Measurements from ENCODE around the gene PHLDB3. TPM values are rescaled to one million over a fixed set of nuclear protein-coding genes. Genes with fewer than 3 reads are reported as not detected.
"Not testable (repeated sequence)": the region's sequence is repeated elsewhere in the genome, so short reads cannot be mapped to it uniquely, and the experiment has no call there.

The PHLDB3 gene
- total and polyA plus RNA-seq, 12 donors: 4.0 to 10.0 (median 5.7) TPM

DNA sequence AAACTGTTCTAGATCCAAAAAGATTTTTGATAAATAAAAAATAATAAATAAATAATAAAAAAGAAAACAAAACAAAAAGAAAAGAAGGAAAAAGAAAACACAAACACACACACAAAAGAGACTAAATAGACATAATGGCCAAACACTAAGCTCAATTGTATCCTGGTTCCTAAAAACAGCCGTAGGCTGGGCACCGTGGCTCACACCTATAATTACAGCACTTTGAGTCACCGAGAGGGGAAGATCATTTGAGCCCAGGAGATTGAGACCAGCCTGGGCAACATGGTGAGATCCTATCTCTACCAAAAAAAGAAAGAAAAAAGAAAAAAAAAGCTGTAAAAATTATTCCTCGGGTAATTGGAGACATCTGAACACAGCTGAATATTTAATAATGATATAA, 13.5 kb upstream of the PHLDB3 start:
- H3K27me3 ChIP-seq: no peaks in the 10 kb centered on the region
- H3K4me3 ChIP-seq: no peak overlapping the region
- no peaks in the 10 kb centered on the region for H3K9me3 ChIP-seq
- H3K4me1 ChIP-seq: peaks cover 0 to 8% (median 0%) of the 10 kb centered on the region in 9 donors
- no peak for DNase-seq
- WGBS, 2 donors: 80 to 84% methylated on average over 4 of the region's 4 CpGs
- H3K27ac ChIP-seq: no peak overlapping the region
- TF ChIP-seq, protein P1, sequence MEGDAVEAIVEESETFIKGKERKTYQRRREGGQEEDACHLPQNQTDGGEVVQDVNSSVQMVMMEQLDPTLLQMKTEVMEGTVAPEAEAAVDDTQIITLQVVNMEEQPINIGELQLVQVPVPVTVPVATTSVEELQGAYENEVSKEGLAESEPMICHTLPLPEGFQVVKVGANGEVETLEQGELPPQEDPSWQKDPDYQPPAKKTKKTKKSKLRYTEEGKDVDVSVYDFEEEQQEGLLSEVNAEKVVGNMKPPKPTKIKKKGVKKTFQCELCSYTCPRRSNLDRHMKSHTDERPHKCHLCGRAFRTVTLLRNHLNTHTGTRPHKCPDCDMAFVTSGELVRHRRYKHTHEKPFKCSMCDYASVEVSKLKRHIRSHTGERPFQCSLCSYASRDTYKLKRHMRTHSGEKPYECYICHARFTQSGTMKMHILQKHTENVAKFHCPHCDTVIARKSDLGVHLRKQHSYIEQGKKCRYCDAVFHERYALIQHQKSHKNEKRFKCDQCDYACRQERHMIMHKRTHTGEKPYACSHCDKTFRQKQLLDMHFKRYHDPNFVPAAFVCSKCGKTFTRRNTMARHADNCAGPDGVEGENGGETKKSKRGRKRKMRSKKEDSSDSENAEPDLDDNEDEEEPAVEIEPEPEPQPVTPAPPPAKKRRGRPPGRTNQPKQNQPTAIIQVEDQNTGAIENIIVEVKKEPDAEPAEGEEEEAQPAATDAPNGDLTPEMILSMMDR (IDR thresholded peaks at IDR 0.05): no peak
- no peak for ATAC-seq
- peaks cover 0 to 29% (median 0%) of the 10 kb centered on the region in 9 donors for H3K36me3 ChIP-seq
- intact Hi-C loops (cut with DNase I): loop anchor here in 3 of 10 donors (2.0 kb wide), 1 partner anchor 71 kb away; no protein-coding TSS in a partner anchor

- not testable (repeated sequence) for ATAC-seq, H3K9me3 ChIP-seq
These were observed 7.9 kb upstream of the PHLDB3 start for GRCh38 chr19:43512399-43512798.

DNA sequence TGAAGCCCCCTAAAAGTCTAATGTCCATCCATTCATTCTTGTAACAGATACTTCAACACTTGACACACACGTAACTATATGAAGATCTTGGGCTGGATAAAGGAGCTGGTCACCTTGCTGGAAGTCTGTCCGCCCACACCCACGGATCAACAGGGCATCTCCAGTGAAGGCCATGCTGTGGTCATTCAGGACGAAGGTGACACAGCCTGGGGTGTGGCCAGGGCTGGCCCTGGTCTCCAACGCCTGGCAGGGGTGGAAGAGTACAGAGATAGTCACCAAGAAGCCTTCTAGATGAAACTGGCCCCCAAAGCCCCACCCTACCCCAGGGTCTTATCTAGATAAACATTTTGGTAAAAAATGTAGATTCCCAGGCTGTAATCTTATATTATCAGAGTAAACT, 6.8 kb upstream of the PHLDB3 start:
- Histone ChIP-seq H3K36me3 (peaks cover 0 to 52% (median 0%) of the 10 kb centered on the region in 9 donors), H3K9me3 (no peaks in the 10 kb centered on the region), H3K4me1 (no peaks in the 10 kb centered on the region), H3K27me3 (no peaks in the 10 kb centered on the region), H3K4me3 (no peak overlapping the region), H3K27ac (no peak overlapping the region)
- TF ChIP-seq, protein P1 (IDR thresholded peaks at IDR 0.05): no peak
- ATAC-seq (no peak), DNase-seq (no peak)
- intact Hi-C loops (cut with DNase I): no loop called here
- 96 to 98% methylated on average over 5 of the region's 5 CpGs for WGBS, 2 donors

More at GRCh38 chr19:43512399-43512798, 7.9 kb upstream of the PHLDB3 start:
- H3K27ac ChIP-seq; intact Hi-C loops (cut with DNase I); H3K27me3 ChIP-seq; H3K4me3 ChIP-seq; DNase-seq; H3K4me1 ChIP-seq: not testable (repeated sequence)
- peaks cover 0 to 55% (median 0%) of the 10 kb centered on the region in 9 donors for H3K36me3 ChIP-seq

GRCh38 chr19:43510713-43511112, 6.2 kb upstream of the PHLDB3 start:
- 97% methylated on average over 9 of the region's 9 CpGs for WGBS, 2 donors
- ATAC-seq: no peak
- Histone ChIP-seq H3K4me3 (no peak overlapping the region), H3K27me3 (no peaks in the 10 kb centered on the region), H3K36me3 (peaks cover 0 to 58% (median 0%) of the 10 kb centered on the region in 9 donors), H3K4me1 (no peaks in the 10 kb centered on the region), H3K9me3 (no peaks in the 10 kb centered on the region), H3K27ac (no peak overlapping the region)
- intact Hi-C loops (cut with DNase I): no loop called here
- TF ChIP-seq, protein P1 (IDR thresholded peaks at IDR 0.05): no peak
- DNase-seq: no peak

DNA sequence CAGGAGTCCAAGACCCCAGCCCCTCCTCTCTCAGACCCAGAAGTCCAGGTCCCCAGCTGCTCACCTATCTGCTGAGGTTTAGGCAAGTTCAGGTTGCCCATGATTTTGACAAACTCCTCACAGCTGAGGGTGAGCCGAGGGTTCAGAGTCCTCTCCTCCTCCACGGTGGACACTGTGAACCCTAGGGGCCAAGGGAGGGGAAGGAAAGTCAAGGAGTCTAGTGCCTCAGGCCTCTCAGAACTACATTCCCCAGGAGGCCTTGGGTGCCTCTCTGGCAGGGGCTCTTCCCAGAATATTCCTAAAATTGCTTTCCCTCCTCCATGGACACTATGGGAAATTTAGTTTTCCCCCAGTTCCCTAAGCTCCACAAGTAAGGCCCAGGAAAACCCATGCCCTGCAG, 3.3 kb upstream of the PHLDB3 start:
- peaks cover 0 to 51% (median 0%) of the 10 kb centered on the region in 9 donors for H3K36me3 ChIP-seq
- 74 to 86% methylated on average over 2 of the region's 2 CpGs for WGBS, 2 donors
- H3K27me3 ChIP-seq: no peaks in the 10 kb centered on the region
- DNase-seq (no peak), ATAC-seq (no peak)
- TF ChIP-seq, protein P1 (IDR thresholded peaks at IDR 0.05): no peak
- intact Hi-C loops (cut with DNase I): no loop called here
- no peaks in the 10 kb centered on the region for H3K9me3 ChIP-seq
- H3K4me3 ChIP-seq: no peak overlapping the region
- no peak overlapping the region for H3K27ac ChIP-seq
- H3K4me1 ChIP-seq: peaks cover 0 to 20% (median 13%) of the 10 kb centered on the region in 9 donors
